HG02970 (cell line): ENCODE measurements around the gene MSH5.
"Not testable (repeated sequence)": the region's sequence is repeated elsewhere in the genome, so short reads cannot be mapped to it uniquely, and the experiment has no call there.

Source experiments
- ATAC-seq: cut with Tn5 transposase; IDR thresholded peaks from one replicate; pipeline ENCODE4 v1.9.1; 2021; ENCODE audit warnings: mild to moderate bottlenecking, moderate library complexity, moderate number of reproducible peaks; ENCODE audit not compliant: unreplicated experiment, low FRiP score

The MSH5 gene

DNA sequence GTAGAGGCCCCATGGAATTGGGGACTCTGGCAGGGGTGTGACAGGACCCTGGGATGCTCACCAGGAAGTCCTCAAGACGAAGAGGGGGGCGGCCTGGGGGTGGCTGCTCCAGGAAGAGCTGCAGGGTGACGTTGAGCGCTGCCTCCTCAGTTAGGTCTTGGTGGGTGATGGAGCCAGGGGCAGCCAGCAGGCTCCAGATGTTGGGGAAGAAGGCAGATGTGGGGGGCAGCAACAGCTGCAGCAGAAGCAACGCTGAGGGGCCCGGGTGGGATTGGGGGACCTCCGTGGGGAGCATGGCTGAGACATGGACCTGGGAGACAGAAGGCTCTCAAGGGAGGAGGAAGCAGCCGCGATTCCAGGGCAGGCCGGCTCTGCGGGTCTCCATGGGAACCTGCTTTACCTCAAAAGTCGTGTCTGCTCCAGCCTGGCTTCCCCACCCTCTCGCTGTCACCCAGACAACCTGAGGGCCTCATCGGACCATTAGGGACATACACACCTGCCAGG lies 36.7 kb downstream of the MSH5 start:
- ATAC-seq = no peak

GRCh38 chr6:31776989-31777666 lies 37.3 kb downstream of the MSH5 start, which contains the start of gene VWA7:
Gene VWA7, minus strand, starts transcription at chr6:31777328. Its CDS starts 549 bp downstream, at chr6:31776779.
- ATAC-seq = peak; percentile 58

DNA sequence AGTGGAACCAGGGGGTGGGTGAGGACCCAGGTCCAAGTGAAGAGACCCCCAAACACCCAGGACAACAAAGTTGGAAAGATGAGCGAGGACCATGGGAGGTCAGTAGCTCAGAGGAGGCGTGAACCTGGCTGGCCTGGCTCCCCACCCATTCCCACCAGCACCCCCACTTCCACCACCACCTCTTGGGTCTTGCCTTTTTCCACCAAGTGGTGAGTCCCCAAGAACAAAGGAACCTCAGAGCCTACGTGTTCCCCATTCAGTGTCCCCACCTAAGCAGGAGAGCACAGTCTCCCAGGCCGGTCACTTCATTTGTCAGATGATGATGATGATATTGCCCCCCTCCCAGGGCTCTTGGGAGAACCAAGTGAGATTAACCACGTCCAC lies 37.9 kb downstream of the MSH5 start:
- no peak for ATAC-seq

DNA sequence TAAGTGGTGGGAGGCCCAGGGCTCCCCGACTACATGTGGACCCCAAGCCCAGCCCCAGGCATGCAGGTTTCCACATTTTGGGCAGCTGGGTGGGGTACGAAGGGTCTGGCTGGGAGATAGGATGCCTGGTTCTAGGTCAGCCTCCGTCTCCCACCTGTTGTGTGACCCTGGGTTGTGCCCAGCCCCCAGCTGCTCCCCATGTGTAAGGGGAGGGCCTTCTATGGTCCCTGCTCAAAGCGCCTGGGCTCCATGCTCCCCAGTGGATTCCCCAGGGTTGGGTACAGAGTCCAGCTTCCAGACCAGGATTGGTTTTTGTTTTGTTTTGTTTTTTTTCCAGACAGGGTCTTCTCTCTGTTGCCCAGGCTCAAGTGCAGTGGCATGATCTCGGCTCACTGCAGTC lies 38.4 kb downstream of the MSH5 start:
- no peak for ATAC-seq

GRCh38 chr6:31778999-31779885 lies 39.4 kb downstream of the MSH5 start:
- ATAC-seq = no peak

- ATAC-seq = no peak
Measured at GRCh38 chr6:31779908-31780307, 40.1 kb downstream of the MSH5 start.

DNA sequence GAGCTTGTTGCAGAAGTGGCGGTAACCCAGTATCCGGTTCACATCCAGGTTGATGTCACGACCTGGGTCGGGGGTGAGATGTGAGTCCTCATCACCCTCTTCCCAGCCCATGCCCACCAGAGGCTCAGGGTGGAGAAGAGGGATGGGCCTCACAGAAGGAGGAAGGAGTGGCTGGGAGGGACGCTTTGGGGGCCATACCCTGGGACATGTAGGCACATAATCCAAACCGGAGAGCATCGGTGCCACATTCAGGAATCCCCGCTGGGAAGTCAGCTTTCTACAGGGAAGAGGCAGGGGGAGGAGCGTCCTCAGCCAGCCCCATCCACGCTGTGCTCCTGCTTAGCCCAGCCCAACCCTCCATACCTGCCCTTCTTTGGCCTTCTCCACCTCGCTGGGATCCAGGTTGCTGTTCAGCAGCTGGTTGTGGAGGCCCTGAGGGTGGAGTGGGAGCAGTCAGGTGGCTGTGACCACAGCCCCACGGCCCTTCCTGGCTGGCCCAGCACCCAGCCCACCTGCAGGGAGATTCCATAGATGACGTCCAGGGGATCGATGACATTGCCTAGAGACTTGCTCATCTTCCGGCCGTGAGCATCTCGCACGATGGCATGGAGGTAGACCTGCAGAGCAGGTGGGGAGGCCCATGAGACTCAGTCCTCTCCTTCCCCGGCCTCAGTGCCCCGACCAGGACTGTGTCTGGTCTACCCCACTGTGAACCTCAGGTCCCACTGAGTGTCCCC lies 40.9 kb downstream of the MSH5 start:
- ATAC-seq = no peak

- no peak for ATAC-seq
Measured at GRCh38 chr6:31781244-31782125, 41.7 kb downstream of the MSH5 start.

GRCh38 chr6:31782126-31782855 lies 42.5 kb downstream of the MSH5 start:
- no peak for ATAC-seq

GRCh38 chr6:31784098-31784925 lies 44.5 kb downstream of the MSH5 start:
- ATAC-seq = no peak

- no peak for ATAC-seq
Measured at GRCh38 chr6:31785475-31785874, 45.7 kb downstream of the MSH5 start.

- no peak for ATAC-seq
Measured at GRCh38 chr6:31791324-31792089, 51.7 kb downstream of the MSH5 start.

DNA sequence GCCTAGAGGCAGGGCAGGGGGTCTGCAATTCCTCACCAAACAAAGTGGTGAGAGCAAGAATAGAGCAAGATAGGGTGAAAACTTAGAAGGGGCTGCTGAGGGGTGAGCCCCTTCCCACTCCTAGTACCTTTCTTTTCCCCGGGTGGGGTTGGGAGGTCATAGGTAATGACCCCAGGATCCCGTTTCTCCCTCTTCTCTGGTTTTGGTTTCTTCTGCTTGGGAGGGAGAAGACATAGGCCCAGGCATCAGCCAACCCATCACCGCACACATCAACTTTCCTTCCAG lies 52.2 kb downstream of the MSH5 start:
- ATAC-seq = no peak

GRCh38 chr6:31792761-31793171 lies 53.0 kb downstream of the MSH5 start:
- no peak for ATAC-seq

GRCh38 chr6:31793927-31794245 lies 54.1 kb downstream of the MSH5 start:
- ATAC-seq = not testable (repeated sequence)

DNA sequence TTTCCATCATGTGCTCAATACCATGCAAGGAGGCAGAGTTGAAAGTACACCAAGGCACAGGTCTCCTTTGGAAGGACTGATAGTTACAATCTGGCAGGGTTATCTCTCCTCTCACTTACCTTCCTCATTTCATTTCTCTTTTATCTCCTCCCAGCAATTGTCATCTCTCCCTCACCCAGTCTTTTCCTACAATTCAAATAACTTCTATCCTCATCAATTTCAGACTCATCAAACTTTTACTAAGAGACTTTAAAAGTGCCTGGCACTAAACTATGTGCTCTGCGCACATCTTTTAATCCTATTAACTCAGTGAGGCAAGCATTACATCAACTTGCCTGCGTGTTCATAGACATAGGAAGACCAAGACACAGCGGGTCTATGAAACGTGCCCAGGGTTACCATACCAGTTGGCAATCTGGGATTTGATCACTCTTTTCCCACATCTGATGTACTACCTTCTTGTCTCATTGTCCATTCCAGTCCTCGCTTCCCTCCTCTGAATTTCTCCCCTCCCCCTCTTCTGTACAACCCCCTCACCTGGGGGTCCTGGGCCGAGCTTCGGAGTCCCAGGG lies 54.6 kb downstream of the MSH5 start:
- no peak for ATAC-seq

DNA sequence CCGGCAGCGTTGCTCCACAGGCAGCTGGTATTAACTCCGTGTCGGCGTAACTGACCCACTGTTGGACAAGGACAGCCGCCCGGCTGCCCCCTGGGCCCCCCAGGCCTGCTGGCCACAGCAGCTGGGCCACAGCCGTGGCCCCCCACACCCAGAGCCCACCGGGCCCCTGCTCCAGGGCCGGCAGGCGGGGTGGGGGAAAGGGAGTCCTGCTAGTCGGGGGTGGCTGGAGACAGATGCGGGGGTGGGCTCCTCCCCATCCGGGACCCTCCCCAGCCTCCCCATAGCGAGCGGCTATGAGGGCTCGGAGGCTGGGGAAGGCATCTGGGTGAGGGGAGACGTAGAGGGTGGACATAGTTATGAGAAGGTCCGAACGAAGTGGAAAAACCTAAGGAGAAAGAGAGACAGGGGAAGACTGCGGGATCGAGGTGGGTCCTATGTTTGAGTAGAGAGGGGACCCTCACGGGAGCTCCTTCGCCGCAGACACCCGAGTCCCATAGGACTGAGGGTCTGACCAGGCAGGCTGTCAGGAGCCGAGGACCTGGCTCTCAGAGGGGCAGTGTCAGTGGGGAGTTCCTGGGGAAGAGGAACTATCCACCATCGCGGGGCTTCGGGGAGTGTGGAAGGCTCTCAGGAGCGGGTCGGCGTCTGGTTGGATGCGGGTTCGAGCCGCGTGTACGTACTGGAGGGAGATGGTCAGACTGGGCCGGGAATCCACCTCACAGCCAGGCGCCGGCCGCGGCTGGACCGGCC lies 55.2 kb downstream of the MSH5 start:
- no peak for ATAC-seq
